ENCODE results near the gene FAM20C.
"Not testable (repeated sequence)": the region's sequence is repeated elsewhere in the genome, so short reads cannot be mapped to it uniquely, and the experiment has no call there.

The FAM20C gene

DNA sequence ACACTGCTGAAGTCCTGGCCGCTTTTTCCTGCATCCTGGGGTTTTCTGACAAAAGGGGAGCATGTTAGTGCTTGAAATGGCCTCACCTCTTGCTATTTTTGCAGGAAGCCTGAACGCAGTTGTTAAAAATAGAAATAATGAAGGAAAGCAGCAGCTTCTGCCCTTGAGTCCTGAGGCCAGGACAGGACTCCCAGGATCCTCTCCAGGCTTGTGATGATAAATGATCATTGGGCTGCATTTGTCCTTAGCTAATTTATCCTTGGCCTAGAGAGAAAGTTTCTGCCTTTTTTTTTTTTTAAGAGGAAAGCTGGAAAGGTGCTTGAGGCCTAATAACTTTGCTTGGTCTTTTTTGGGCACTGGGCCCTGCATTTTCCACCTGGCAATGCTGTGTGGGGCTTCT, 17.7 kb upstream of the FAM20C start:
- no peak for DNase-seq (ENCODE audit: low read depth in 2 of 2)

DNA sequence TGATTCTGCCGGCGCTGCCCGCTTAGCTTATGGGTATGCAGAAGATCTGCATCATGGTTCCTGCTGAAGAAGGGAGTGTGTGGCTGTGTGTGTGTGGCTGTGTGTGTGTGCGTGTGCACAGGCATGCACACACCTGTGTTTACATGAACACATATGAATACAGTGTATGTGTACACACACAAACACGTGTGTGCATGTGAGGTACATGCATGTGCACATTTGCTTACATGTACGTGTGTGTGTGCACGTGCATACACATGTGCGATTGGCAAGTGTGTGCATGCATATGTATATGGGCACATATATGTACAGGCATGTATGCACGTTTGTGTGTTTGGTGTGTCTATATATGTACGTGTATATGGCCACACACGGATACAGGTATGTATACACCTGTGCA, 16.4 kb upstream of the FAM20C start:
- DNase-seq (ENCODE audit: low read depth in 2 of 2) = no peak

DNA sequence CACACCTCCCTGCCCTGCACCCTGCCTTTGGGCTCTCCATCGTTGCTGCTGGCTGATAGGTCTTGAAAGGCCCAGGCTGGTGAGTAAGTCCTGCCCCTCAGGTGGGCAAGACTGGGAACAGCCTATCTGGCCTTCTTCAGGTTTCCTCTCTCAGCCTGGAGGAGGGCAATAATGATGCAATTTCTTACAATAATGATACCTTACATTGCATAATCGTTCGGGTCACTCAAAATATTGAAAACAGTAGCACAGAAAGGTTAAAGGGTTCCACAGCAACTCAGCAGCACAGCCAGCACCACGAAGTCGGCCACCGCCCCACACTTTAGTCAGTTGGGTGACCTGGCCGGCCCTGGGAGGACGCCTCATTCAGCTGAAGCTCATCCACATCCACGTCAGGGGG, 16.0 kb upstream of the FAM20C start:
- no peak for DNase-seq (ENCODE audit: low read depth in 2 of 2)

DNA sequence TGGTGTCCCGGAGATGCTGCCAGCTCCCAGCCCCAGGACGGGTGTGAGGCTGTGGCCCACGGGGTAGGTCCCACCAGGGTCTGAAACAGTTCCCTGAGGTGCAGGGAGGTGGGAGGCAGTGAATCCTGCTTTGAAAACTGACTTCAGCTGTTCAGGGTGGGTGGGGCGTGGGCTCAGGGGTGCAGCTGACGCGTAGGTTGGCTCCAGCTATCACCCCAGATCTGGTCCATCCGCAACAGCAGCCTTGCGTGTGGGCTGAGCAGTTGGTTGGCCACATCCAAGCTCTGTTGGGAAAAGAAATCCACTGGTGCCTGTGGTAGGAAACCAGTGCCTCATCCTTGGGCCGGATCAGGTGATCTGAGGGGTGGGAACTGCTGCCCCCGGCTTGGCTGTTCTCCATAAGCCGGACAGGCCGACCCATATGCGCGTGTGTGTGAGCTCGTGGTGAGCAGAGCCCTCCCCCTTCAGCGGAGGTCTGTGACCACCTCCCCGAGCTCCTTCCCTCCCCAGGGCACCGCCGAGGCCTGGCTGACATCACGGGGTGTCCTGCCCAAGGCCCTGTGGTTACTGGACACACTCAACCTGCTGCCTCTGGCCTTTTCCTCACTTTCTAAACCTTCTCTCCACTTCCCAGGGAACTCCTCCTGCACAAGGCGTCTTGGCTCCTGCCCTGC, 15.4 kb upstream of the FAM20C start:
- no peak for DNase-seq (ENCODE audit: low read depth in 2 of 2)

DNA sequence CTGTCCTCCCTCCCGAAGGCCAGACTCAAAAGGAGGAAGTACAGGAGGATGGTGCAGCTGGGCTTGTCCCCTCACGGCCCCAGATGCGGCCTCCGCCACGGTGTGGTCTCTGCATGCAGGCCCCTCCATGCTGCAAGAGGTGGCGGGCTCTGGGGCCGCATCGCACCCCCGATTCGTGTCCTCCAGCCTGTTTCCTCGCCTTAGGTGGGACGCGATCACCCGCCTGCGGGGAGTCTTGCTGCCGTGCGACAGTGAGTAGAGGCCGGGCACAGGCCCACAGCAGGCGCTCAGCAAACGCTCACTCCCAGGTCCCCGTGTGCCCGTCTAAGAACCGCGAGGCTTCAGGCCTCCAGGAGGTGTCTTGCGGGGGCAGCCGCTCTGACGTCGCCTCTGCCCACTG, 13.9 kb upstream of the FAM20C start:
- no peak for DNase-seq (ENCODE audit: low read depth in 2 of 2)

DNA sequence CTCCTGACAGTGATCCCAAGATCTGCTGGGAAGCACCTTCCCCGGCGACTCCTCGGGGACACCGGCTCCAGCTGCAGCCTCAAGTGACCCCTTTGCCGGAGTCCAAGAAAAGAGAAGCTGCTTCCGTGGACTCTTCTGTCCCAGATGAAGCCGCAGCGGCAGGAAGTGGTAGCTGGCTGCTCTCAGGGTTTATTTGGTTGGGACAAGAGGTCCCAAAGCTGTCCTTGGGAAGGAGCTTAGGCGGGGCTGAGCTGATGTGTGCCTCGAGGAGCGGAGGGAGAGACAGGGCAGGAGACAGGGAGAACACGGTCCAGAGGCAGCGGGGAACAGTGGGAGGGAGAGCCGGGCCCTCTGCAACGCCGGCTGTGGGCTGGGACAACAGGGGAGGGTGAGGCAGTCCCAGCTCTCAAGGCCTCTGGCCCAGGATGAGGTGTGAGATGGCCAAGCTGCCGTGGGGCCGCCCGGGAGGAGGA, 13.1 kb upstream of the FAM20C start:
- no peak for DNase-seq (ENCODE audit: low read depth in 2 of 2)

DNA sequence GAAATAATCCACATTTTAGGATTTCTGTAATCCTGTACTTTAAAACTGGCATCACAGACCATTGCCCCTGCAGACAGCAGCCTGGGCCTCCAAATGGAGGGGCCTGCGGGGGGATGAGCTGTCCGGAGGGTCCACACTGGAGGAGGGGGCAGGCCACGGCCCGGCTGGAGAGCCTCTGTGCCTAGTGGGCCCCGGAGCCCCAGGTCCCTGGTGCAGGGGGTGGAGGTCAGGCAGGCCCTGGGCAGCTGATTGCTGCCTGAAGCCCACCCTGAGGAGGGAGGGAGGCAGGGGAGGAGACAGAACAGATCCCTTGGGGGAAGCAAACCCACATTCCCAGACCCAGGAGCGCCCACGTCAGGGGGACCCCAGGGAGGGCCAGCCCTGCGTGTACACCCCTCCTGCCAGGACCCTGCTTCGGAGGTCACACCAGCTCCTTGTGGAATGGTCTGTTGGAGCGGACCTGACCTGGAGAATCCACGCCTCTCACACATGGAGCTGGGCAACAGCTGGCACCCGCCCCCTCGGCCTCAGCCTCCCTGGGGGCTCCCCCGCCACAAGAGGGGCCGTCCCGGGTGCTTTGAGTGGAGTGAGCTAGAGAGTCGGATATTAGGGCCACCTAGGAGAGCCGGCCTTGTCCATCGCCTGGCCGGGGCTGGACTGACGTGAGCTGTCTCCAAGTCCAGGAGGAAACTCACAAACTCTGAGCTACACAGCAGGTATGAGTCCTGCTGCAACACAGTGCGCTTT, 12.2 kb upstream of the FAM20C start:
- DNase-seq (ENCODE audit: low read depth in 2 of 2) = no peak

DNA sequence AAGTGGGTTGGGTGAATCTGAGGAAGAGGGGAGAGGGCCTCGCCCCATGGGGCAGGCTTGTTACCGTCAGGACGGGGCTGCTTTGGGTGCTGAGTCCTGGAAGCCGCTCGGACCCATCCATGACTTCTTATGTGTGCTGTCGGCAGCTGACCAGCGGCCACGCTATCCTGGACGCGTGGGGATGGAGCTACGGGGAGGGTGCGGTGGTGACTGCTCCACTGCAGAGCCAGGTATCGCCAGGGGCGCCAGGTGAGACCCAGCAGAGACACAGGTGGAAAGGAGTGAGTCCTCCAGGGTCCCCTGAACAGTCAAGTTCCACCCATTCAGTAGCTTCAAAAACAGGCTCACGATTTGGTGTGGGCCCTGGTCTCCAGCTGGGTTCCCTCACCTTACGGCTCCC, 10.6 kb upstream of the FAM20C start:
- no peak for DNase-seq (ENCODE audit: low read depth in 2 of 2)

DNA sequence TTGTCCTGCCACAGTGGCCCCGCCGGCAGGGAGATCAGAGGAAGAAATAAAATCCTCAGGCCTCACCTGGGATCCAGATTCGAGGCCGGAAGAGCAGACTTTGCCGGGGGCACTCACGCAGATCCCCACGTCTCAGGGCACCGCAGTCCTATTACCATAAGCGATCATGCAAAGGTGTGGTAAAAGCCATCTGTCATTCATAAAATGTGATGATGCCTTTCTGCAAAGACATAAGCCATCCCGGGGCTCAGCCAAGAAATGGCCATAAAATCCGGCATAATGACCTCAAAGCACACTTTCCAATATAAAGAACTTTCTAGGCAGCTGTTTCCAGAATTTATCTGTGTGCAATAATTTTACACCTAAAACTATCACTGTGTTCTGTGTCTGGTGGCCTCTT, 9.9 kb upstream of the FAM20C start:
- not testable (repeated sequence) for DNase-seq (ENCODE audit: low read depth in 2 of 2)

DNA sequence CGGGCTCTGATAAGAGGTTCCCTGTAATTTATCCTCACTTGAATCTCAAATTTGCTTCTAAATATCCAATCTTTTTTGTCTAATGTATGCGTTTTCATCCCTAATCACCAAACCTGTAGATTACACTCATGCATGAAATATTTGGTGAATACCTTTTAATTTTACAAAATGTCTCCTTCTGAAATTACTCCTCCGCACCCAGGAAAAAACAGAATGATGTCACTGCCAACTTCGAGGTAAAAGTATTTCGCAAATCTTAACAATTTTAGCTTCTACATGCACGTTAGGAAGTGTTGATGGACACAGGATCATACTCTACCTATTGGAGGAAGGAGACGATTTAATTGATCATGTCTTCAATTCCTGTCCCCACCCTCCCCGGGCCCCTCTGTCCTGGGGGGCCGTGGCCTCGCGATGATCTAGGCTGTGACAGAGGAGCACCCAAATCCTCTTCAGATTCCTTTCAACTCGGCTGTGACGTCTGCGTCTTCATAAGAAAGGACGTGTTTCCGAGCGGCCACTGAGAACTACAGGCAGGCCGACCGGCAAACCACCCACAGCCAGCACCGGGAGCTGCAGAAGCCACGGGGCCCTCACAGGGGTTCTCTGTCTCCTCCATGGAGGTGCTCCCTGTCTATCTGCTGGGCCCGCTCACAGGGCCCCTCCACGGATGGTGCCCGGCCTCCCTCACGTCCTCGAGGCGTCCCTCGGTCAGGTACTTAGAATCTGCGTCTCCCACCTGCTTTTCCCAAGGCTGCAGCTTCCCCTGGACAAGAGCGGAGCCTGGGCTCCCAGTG, 8.7 kb upstream of the FAM20C start:
- DNase-seq (ENCODE audit: low read depth in 2 of 2) = no peak

DNA sequence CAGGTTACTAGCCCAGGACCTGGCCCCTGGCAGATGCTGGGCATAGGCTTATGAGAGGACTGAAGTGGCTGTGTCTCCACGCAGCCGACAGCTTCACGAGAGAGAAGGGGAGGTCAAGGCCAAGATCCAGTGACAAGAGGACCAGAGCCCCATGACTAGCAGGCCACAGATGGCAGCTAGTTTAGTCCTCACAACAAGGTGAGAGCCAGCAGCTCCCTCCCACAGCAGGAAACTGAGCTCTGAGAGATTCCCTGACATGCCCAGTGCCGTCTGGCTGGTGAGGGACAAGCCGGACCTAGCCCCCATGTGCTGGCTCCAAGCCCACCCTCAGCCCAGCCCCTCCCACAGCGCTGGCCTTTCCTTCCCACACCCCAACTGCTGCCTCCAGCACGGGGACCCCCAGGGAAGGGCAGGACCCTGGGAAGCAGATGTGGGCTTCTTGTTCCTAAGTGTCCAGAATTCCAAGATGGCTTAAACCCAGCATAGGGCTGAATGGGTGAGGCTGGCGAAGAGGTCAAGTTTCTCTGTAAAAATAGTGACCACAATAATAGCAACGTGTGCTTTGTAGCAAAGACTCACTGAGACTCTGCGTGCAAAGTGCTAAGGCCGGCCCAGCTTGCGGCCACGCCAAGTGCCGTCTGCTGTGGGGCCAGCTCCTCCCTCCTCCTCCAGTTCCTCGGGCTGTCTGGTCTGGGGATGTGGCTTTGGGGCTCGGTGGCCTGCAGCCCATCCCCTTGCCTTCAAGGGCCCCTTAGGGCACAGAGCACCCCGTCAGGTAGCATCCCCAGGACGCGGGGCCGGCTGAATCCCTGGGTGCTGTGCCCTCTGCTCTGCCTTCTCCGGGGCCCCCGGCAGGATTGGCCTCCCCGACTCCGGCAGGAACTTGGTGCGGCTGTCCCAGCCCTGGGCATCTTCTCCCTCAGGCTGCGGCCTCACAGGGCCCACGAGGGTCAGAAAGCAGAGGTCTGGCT, 7.8 kb upstream of the FAM20C start:
- DNase-seq (ENCODE audit: low read depth in 2 of 2) = no peak

DNA sequence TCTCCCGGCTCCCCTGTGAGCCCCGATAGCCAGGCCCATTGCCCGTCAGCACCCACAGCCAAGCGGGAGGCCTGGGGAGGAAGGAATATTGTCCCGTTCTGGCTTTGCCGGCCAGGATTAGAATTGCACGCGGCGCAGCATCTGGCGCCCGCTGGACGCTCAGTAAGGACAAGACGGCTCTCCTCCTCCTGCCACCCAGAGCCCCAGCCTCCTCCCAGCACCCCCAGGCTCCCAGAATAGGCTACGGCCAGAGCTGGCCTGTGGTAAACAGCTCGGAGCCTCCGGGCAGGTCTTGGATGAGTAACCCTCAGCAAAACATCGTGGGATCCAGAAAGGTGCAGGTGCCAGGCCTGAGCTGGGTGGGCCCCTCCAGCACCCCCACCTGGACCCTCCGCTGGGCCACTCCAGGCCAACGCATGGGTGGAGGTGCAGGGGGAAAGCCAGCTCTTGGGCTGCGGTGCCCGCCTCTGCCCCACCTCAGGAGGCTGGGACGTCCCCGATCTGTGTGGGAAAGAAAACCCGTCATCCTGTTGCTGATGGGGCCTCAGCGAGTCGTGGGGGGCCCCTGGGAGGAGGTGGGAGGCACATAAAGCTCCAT, 5.8 kb upstream of the FAM20C start:
- no peak for DNase-seq (ENCODE audit: low read depth in 2 of 2)

DNA sequence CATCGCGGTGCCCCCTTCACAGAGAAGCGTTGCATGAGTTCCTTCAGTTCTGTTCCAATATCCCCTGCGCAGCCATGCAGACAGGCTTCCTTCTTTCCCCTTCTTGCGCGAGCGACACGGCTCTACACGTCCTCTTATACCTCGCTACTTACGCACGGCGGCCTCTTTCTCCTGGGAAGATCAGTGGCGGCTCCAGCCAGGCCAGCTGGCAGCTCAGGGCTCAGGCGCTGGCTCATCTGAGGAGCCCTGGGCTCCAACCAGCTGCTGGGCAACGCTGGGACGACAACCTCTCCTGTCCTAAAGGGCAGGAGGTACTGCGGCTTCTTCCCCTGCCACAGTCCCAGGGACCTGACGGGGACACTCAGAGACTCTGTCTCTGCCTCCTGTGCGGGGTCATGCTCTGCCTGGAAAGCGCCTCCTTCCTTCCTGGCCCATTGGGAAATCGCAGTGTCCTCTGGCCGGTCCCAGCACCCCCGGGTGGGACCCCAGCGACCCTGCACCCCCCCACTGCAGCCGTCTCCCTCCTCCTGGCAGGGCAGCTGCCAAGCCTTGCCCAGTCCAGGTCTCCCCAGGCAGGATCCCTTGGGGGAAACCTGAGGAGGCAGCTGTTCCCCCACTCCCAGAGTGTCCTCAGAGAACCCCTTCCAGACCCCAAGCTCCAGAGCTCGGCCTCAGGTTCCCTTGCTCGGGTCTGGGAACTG, 5.0 kb upstream of the FAM20C start:
- DNase-seq (ENCODE audit: low read depth in 2 of 2) = no peak

DNA sequence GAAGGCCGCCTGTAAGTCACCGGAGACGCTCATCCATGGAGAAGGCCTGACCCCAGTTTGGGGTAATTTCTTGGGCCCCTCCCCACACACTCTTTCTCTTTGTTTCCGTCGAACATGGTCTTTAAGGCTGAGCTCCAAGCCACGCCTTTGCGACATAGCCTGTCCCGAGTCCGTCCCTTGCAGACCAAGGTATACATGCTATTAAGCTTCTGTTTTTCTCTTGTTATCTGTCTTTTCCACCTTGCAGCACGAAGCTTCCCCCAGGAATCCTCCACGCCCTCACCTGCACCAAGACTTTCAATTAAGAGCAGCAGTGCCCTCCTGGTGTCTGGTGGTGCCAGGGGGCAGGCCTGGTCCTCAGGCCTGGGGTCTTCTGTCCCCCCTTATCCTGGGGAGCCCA, 4.2 kb upstream of the FAM20C start:
- no peak for DNase-seq (ENCODE audit: low read depth in 2 of 2)

DNA sequence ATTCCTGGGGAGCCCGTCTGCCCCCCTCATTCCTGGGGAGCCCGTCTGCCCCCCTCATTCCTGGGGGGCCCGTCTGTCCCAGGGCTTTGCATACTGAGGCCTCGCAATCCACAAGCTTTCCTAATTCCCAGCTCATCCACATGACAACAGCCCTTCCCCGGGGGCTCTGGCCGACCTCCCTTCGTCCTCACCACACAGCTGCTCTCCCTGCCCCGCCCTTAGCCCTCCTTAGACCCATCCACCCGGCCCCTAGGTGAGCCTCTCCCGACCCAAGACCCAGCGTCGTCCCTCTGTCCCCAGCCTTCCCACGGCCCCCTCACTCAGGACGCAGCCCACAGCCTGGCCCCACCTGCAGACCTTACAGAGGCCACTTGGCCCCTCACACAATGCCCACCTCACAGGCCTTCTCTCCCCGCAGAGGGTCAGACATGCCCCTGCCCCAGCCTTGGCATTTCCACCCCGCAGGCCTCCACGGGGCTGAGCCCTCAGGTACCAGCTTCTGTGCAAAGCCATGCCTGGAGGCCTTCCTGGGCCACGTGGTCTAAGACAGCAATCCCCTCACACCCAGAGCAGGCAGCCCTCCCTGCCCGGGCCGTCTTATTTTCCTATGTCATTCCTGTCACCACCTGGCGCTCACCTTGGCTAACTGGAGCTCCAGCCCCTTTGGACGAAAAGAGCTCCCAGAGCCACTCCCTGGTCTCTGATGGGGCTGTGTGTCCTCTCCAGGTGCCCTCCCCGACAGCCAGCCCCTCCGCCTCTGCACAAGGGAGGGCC, 3.5 kb upstream of the FAM20C start:
- DNase-seq (ENCODE audit: low read depth in 2 of 2) = no peak

DNA sequence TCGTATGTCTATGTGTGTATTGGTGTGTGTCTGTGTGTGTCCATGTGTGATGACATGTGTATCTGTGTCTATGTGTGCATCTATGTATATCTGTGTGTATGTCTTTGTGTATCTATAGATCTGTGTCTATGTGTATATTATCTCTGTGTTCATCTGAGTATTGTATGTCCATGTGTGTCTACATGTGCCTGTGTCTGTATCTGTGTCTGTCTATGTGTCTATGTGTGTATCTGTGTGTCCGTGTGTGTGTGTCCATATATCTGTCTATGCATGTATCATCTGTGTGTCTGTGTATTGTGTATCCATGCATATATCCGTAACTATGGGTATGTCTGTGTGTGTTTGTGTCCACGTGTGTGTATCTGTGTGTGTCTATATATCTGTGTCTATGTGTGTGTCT, 2.7 kb upstream of the FAM20C start:
- no peak for DNase-seq (ENCODE audit: low read depth in 2 of 2)

DNA sequence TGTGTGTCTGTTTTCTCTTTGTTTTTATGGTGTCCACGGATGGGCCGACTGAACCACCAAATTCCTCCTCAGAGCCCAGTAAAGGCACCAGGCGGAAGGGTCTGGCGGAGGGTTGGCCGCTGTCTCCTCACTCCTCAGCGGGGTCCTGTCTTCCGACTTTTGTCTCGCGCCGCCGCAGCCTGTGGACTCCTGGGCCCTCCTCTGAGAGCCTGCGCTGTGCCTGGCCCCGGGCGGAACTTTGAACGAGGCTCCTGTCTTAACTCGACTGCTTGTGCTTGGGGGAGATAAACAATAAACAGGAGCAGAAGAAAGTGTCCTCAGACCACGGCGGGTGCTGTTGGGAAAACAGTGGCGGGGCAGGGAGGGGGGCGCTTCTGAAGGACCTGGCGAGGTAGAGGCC, 2.2 kb upstream of the FAM20C start:
- DNase-seq (ENCODE audit: low read depth in 2 of 2) = no peak

DNA sequence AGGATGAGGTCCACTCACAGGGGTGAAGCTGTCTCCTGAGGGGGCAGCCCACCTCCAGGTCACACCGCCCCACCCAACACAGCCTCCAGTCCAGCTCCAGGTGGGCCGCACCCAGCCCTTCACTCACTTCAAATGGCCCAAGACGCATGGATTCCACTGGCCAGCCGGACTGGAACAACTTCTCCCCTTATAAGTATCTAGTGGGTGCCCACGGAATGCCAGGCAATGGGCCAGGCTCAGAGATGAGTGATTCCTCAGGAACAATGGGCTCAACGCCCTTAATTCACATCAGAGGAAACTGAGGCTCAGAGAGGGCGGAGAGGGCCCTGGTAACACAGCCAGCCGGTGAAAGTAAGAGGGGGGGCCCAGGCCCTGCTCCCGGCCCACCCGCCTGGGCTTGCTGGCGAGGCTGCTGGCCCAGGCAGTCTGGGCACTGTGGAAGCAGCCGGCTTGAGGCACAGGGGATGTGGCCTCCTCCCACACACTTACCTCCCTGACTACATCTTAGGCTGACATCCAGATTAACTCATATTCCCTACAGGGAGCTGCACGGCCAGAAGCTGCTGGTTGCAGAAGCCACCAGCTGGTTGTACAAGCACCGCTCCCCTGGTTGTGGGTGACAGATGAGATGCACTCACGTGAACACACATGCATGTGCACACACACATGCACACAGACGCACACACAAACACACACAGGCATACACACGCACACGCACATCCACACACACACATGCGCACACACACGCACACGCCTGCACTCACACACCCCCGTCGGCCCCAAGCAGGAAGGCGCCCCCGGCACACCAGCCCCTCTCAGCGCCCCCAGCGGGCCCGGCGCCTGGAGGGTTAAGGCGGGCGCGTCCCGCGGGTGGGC, 1.0 kb upstream of the FAM20C start:
- no peak for DNase-seq (ENCODE audit: low read depth in 2 of 2)

Data from activated CD4-positive, alpha-beta T cell treated with anti-CD3 and anti-CD28 coated beads for 24 hours (primary cell).